ENCODE data around the gene PKD1. TPM values are rescaled to one million over a fixed set of nuclear protein-coding genes. Genes with fewer than 3 reads are reported as not detected.
A peak's percentile ranks its signal among the peaks of the same experiment; 100 is the strongest.

Gene PKD1
- total and polyA plus RNA-seq, 2 of the 13 experiments (the other 11 are each of a cell fraction or from before 2014, with no cell fraction given) = 22.1 to 23.0 TPM

DNA sequence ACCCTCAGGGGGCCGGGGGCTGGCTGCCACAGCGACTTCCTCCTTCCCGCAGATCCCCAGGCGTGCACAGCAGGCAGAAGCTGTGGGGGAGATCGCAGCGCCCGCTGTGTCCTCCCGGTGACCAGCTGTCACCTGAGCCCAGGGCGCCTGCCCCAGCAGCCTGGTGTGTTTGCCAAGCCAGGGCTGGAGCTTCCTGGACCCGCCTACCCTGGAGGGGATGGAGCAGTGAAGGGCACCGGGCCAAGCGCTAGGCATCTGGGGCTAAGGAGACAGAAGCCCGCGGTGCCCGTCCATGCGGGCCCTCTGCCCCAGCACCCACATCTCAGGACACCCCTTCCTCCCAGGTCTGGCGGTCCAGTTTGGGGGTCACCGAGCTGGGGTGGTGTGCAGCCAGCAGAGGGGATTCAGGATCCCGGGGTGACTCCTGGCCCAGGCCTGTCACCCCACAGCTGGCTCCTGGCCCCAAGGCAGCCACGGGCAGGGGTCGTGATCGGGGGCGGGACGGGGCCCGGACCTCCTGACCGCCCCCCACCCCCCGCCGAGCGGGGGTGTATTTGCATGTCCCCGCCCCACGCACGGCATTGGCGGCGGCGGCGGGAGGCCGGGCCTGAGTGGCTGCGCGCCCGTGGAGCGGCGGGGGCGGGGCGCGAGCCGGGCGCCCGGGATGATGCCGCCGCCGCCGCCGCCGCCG lies 12.4 kb upstream of the PKD1 start, which contains the start of gene RAB26 (continued):
- TF ChIP-seq ZNF670 (CRISPR knock-in tag; IDR thresholded peaks at IDR 0.05; ENCODE audit: borderline replicate concordance) (no peak), ZSCAN30 (CRISPR knock-in tag; IDR thresholded peaks at IDR 0.05) (no peak), KIAA2018 (CRISPR knock-in tag; IDR thresholded peaks at IDR 0.05; ENCODE audit: borderline replicate concordance) (no peak), HDAC2 (CRISPR knock-in tag; IDR thresholded peaks at IDR 0.05) (peak; percentile 75; the same call in 1 of the 2 replicates), ZSCAN22 (CRISPR knock-in tag; IDR thresholded peaks at IDR 0.05) (no peak), GRHL1 (CRISPR knock-in tag; conservative IDR thresholded peaks at IDR 0.05) (no peak), DMAP1 (CRISPR knock-in tag; IDR thresholded peaks at IDR 0.05) (no peak; the same call in 1 of the 2 replicates), RNF2 (conservative IDR thresholded peaks at IDR 0.05; ENCODE audit: low read depth) (no peak), ZNF343 (CRISPR knock-in tag; IDR thresholded peaks at IDR 0.05) (no peak), MEIS2 (CRISPR knock-in tag; IDR thresholded peaks at IDR 0.05) (peak; percentile 63; the same call in 1 of the 2 replicates), FOXP1 (IDR thresholded peaks at IDR 0.05) (no peak), FOXP1 (CRISPR knock-in tag; IDR thresholded peaks at IDR 0.05) (no peak), ZBTB3 (CRISPR knock-in tag; IDR thresholded peaks at IDR 0.05; ENCODE audit: borderline replicate concordance, low read depth) (no peak), ZNF839 (CRISPR knock-in tag; IDR thresholded peaks at IDR 0.05; ENCODE audit: borderline replicate concordance) (peak; percentile 79; the same call in 1 of the 2 replicates), SMAD3 (CRISPR knock-in tag; IDR thresholded peaks at IDR 0.05) (no peak; the same call in 1 of the 2 replicates), MED13 (CRISPR knock-in tag; IDR thresholded peaks at IDR 0.05) (no peak), ATRX (CRISPR knock-in tag; IDR thresholded peaks at IDR 0.05; ENCODE audit: borderline replicate concordance) (no peak)
- TF ChIP-seq, protein P1, sequence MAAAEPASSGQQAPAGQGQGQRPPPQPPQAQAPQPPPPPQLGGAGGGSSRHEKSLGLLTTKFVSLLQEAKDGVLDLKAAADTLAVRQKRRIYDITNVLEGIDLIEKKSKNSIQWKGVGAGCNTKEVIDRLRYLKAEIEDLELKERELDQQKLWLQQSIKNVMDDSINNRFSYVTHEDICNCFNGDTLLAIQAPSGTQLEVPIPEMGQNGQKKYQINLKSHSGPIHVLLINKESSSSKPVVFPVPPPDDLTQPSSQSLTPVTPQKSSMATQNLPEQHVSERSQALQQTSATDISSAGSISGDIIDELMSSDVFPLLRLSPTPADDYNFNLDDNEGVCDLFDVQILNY (CRISPR knock-in tag; conservative IDR thresholded peaks at IDR 0.05) = 0 out of 2 replicates have a peak, but pooled peaks have one; percentile 25
- TF ChIP-seq, protein P2, sequence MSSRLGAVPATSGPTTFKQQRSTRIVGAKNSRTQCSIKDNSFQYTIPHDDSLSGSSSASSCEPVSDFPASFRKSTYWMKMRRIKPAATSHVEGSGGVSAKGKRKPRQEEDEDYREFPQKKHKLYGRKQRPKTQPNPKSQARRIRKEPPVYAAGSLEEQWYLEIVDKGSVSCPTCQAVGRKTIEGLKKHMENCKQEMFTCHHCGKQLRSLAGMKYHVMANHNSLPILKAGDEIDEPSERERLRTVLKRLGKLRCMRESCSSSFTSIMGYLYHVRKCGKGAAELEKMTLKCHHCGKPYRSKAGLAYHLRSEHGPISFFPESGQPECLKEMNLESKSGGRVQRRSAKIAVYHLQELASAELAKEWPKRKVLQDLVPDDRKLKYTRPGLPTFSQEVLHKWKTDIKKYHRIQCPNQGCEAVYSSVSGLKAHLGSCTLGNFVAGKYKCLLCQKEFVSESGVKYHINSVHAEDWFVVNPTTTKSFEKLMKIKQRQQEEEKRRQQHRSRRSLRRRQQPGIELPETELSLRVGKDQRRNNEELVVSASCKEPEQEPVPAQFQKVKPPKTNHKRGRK (CRISPR knock-in tag; IDR thresholded peaks at IDR 0.05) = no peak
